ENCODE results near the gene YAE1. TPM values are rescaled to one million over a fixed set of nuclear protein-coding genes. Genes with fewer than 3 reads are reported as not detected.

YAE1 gene
- total and polyA plus RNA-seq, 2 donors (not counting 1 experiment from before 2014, with no cell fraction given), result 5.9 to 20.0 TPM

- no peaks in the 10 kb centered on the region for H4K20me1 ChIP-seq (ENCODE audit: control insufficient read depth, insufficient read depth, low read length, poor library complexity, severe bottlenecking)
- peaks cover 20% of the 10 kb centered on the region for H3K27me3 Mint-ChIP-seq
- no peaks in the 10 kb centered on the region for H3K9me3 Mint-ChIP-seq (ENCODE audit: insufficient read depth)
Measured at GRCh38 chr7:39530971-39531370, 35.2 kb upstream of the YAE1 start.

GRCh38 chr7:39531818-39532217 is 34.4 kb upstream of the YAE1 start:
- H2AFZ ChIP-seq (ENCODE audit: insufficient read depth, low read depth, low read length, poor library complexity, severe bottlenecking), result no peak overlapping the region
- H3K4me3 ChIP-seq (ENCODE audit: control extremely low read depth in 1 of 5, extremely low read depth in 1 of 5, insufficient read depth in 1 of 5, low read depth in 2 of 5, low read length in 4 of 5), result no peak overlapping the region
- H3K36me3 ChIP-seq (replicated peaks in 1 of 2; ENCODE audit: control extremely low read depth in 1 of 2, control insufficient read depth in 1 of 2, extremely low read depth in 1 of 2, insufficient read depth in 2 of 2, low read length in 1 of 2), result no peaks in the 10 kb centered on the region
- WGBS (ENCODE audit: insufficient coverage), result 94% methylated on average over 3 of the region's 5 CpGs
- H3K4me1 Mint-ChIP-seq, result no peaks in the 10 kb centered on the region
- H3K27ac Mint-ChIP-seq, result no peak overlapping the region
- intact Hi-C loops (cut with micrococcal nuclease), result no loop called here
- no peak overlapping the region for H3K9ac ChIP-seq (ENCODE audit: low read length)
- H3K79me2 ChIP-seq (ENCODE audit: control insufficient read depth, insufficient read depth, low read length), result no peaks in the 10 kb centered on the region
- no peak overlapping the region for H3K27ac ChIP-seq (ENCODE audit: low read length in 2 of 2)
- no peaks in the 10 kb centered on the region for H4K20me1 ChIP-seq (ENCODE audit: control insufficient read depth, insufficient read depth, low read length, poor library complexity, severe bottlenecking)
- ATAC-seq (ENCODE audit: low read depth) (no peak), DNase-seq (no peak)
- TF ChIP-seq CTCF (IDR thresholded peaks at IDR 0.05) (no peak), EZH2 (IDR thresholded peaks at IDR 0.05; ENCODE audit: borderline replicate concordance, insufficient read depth, low read depth, low read length, poor library complexity, severe bottlenecking) (no peak)
- no peak overlapping the region for H3K4me2 ChIP-seq (replicated peaks; ENCODE audit: low read depth, low read length, poor library complexity, severe bottlenecking)
- H3K9me3 Mint-ChIP-seq (ENCODE audit: insufficient read depth), result no peaks in the 10 kb centered on the region
- POLR2A ChIA-PET, result no interaction called here
- no peaks in the 10 kb centered on the region for H3K4me1 ChIP-seq (ENCODE audit: control insufficient read depth in 2 of 2, insufficient read depth in 2 of 2, low read length in 2 of 2)
- no peaks in the 10 kb centered on the region for H3K9me3 ChIP-seq (ENCODE audit: control extremely low read depth in 1 of 3, control insufficient read depth in 2 of 3, insufficient read depth in 1 of 3, low read length in 2 of 3)
- CTCF ChIA-PET, result no interaction called here
- H3K4me3 Mint-ChIP-seq, result no peak overlapping the region
- H3K27me3 Mint-ChIP-seq, result peaks cover 22% of the 10 kb centered on the region
- H3K27me3 ChIP-seq (replicated peaks in 1 of 4; ENCODE audit: control extremely low read depth in 1 of 4, control insufficient read depth in 3 of 4, insufficient read depth in 4 of 4, low read length in 3 of 4), result no peaks in the 10 kb centered on the region

More at GRCh38 chr7:39530971-39531370, 35.2 kb upstream of the YAE1 start:
- Histone ChIP-seq H3K27ac (ENCODE audit: low read length in 2 of 2) (no peak overlapping the region), H3K9me3 (ENCODE audit: control extremely low read depth in 1 of 3, control insufficient read depth in 2 of 3, insufficient read depth in 1 of 3, low read length in 2 of 3) (no peaks in the 10 kb centered on the region), H3K36me3 (replicated peaks in 1 of 2; ENCODE audit: control extremely low read depth in 1 of 2, control insufficient read depth in 1 of 2, extremely low read depth in 1 of 2, insufficient read depth in 2 of 2, low read length in 1 of 2) (no peaks in the 10 kb centered on the region), H3K4me1 (ENCODE audit: control insufficient read depth in 2 of 2, insufficient read depth in 2 of 2, low read length in 2 of 2) (no peaks in the 10 kb centered on the region), H3K27me3 (replicated peaks in 1 of 4; ENCODE audit: control extremely low read depth in 1 of 4, control insufficient read depth in 3 of 4, insufficient read depth in 4 of 4, low read length in 3 of 4) (no peaks in the 10 kb centered on the region), H3K4me3 (ENCODE audit: control extremely low read depth in 1 of 5, extremely low read depth in 1 of 5, insufficient read depth in 1 of 5, low read depth in 2 of 5, low read length in 4 of 5) (no peak overlapping the region), H3K79me2 (ENCODE audit: control insufficient read depth, insufficient read depth, low read length) (no peaks in the 10 kb centered on the region), H3K4me2 (replicated peaks; ENCODE audit: low read depth, low read length, poor library complexity, severe bottlenecking) (no peak overlapping the region), H2AFZ (ENCODE audit: insufficient read depth, low read depth, low read length, poor library complexity, severe bottlenecking) (no peak overlapping the region), H3K9ac (ENCODE audit: low read length) (no peak overlapping the region)
- TF ChIP-seq CTCF (IDR thresholded peaks at IDR 0.05), result no peak
- TF ChIP-seq EZH2 (IDR thresholded peaks at IDR 0.05; ENCODE audit: borderline replicate concordance, insufficient read depth, low read depth, low read length, poor library complexity, severe bottlenecking), result no peak
- ATAC-seq (ENCODE audit: low read depth) (no peak), DNase-seq (no peak)
- WGBS (ENCODE audit: insufficient coverage), result 90% methylated on average over 6 of the region's 7 CpGs
- Mint-ChIP-seq H3K4me3 (no peak overlapping the region), H3K27ac (no peak overlapping the region), H3K4me1 (no peaks in the 10 kb centered on the region)
- CTCF ChIA-PET, result no interaction called here
- POLR2A ChIA-PET, result no interaction called here
- intact Hi-C loops (cut with micrococcal nuclease), result no loop called here
